HK-2 (cell line): ENCODE measurements around the gene INAVA.
"Not testable (repeated sequence)": the region's sequence is repeated elsewhere in the genome, so short reads cannot be mapped to it uniquely, and the experiment has no call there.

ENCODE experiments used
- DNase-seq: peaks from one replicate; pipeline ENCODE4 v3.0.0-alpha.2; 2018; ENCODE audit not compliant: unreplicated experiment

The INAVA gene

GRCh38 chr1:200899451-200899915 lies 4.8 kb downstream of the INAVA start:
- DNase-seq, result no peak

- no peak for DNase-seq
Measured at GRCh38 chr1:200899954-200900867, 5.5 kb downstream of the INAVA start.

- DNase-seq, result no peak
Measured at GRCh38 chr1:200900877-200901276, 6.2 kb downstream of the INAVA start.

GRCh38 chr1:200901350-200901749 lies 6.7 kb downstream of the INAVA start:
- no peak for DNase-seq

- DNase-seq, result no peak
Measured at GRCh38 chr1:200901796-200902444, 7.2 kb downstream of the INAVA start.

- no peak for DNase-seq
Measured at GRCh38 chr1:200903793-200904192, 9.1 kb downstream of the INAVA start.

- DNase-seq, result no peak
Measured at GRCh38 chr1:200904772-200905171, 10.1 kb downstream of the INAVA start.

GRCh38 chr1:200905411-200906052 lies 10.8 kb downstream of the INAVA start:
- DNase-seq, result no peak

- no peak for DNase-seq
Measured at GRCh38 chr1:200906491-200906890, 11.8 kb downstream of the INAVA start.

- no peak for DNase-seq
Measured at GRCh38 chr1:200907611-200908097, 13.0 kb downstream of the INAVA start.

GRCh38 chr1:200908191-200908868 lies 13.6 kb downstream of the INAVA start:
- DNase-seq, result no peak

GRCh38 chr1:200909071-200909470 lies 14.4 kb downstream of the INAVA start:
- DNase-seq, result no peak

GRCh38 chr1:200909757-200910239 lies 15.1 kb downstream of the INAVA start:
- no peak for DNase-seq

GRCh38 chr1:200911361-200911760 lies 16.7 kb downstream of the INAVA start:
- no peak for DNase-seq

GRCh38 chr1:200911936-200912335 lies 17.2 kb downstream of the INAVA start:
- not testable (repeated sequence) for DNase-seq

GRCh38 chr1:200912737-200913407 lies 18.2 kb downstream of the INAVA start:
- no peak for DNase-seq

- no peak for DNase-seq
Measured at GRCh38 chr1:200916152-200916551, 21.5 kb downstream of the INAVA start.

GRCh38 chr1:200916681-200917080 lies 22.0 kb downstream of the INAVA start:
- no peak for DNase-seq

- no peak for DNase-seq
Measured at GRCh38 chr1:200917291-200917817, 22.7 kb downstream of the INAVA start.

- DNase-seq, result no peak
Measured at GRCh38 chr1:200918006-200918405, 23.3 kb downstream of the INAVA start.

- no peak for DNase-seq
Measured at GRCh38 chr1:200919386-200919785, 24.7 kb downstream of the INAVA start.
